ENCODE data around the gene DPAGT1. TPM values are rescaled to one million over a fixed set of nuclear protein-coding genes. Genes with fewer than 3 reads are reported as not detected.

The DPAGT1 gene
- total and polyA plus RNA-seq, 2 experiments from 2014 or later, result 37.2 to 52.6 TPM

DNA sequence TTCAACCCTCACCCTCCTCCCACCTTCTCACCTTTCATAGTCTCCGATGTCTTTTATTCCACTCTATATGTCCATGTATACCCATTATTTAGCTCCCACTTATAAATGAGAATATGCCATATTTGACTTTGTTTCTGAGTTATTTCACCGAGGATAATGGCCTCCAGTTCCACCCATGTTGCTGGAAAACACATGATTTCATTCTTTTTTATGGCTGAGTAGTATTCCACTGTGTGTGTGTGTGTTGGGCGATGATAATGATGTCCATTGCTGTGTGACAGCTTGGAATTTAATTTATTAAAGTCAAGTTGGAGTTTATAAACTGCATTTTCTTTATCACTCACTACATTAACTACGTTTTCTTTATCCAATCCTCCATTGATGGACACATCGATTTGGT is 16.6 kb upstream of the DPAGT1 start:
- Histone ChIP-seq H3K4me2 (no peak overlapping the region), H3K9me2 (ENCODE audit: insufficient read depth) (no peaks in the 10 kb centered on the region), H4K20me1 (replicated peaks; ENCODE audit: insufficient read depth) (peaks cover 8% of the 10 kb centered on the region; the same call in 1 of the 2 replicates), H3K27me3 (ENCODE audit: insufficient read depth) (no peaks in the 10 kb centered on the region), H3K4me1 (ENCODE audit: insufficient read depth) (peaks cover 19% of the 10 kb centered on the region), H3K4me3 (no peak overlapping the region), H2AFZ (no peak overlapping the region), H3K27ac (ENCODE audit: low read depth) (no peak overlapping the region), H3K79me2 (replicated peaks; ENCODE audit: insufficient read depth) (peaks cover 16% of the 10 kb centered on the region), H3F3A (replicated peaks; ENCODE audit: low read depth) (peaks cover 3% of the 10 kb centered on the region; the same call in 1 of the 2 replicates), H3K36me3 (ENCODE audit: insufficient read depth) (no peaks in the 10 kb centered on the region)
- ATAC-seq (no peak), DNase-seq (ENCODE audit: low spot score) (no peak)
- Mint-ChIP-seq H3K27ac (no peak overlapping the region), H3K4me3 (no peak overlapping the region), H3K4me1 (peaks cover 18% of the 10 kb centered on the region), H3K27me3 (ENCODE audit: insufficient read depth, low read depth, poor library complexity) (peaks cover 15% of the 10 kb centered on the region), H3K9me3 (no peaks in the 10 kb centered on the region), H3K36me3 (ENCODE audit: low read depth) (peaks cover 3% of the 10 kb centered on the region; the same call in 1 of the 3 replicates)
- TF ChIP-seq JUNB (IDR thresholded peaks at IDR 0.05; ENCODE audit: unreplicated experiment) (no peak), CTCF (conservative IDR thresholded peaks at IDR 0.05; ENCODE audit: low read depth in 2 of 2) (no peak), EZH2 (IDR thresholded peaks at IDR 0.05; ENCODE audit: low read depth, unreplicated experiment) (no peak), CREB1 (CRISPR knock-in tag; IDR thresholded peaks at IDR 0.05; ENCODE audit: low read depth) (no peak), ZNF331 (CRISPR knock-in tag; IDR thresholded peaks at IDR 0.05; ENCODE audit: low read depth) (no peak), POLR2AphosphoS5 (IDR thresholded peaks at IDR 0.05; ENCODE audit: low read depth) (no peak), NANOG (IDR thresholded peaks at IDR 0.05; ENCODE audit: borderline replicate concordance) (no peak), EZH2phosphoT487 (IDR thresholded peaks at IDR 0.05; ENCODE audit: unreplicated experiment) (no peak)
- TF ChIP-seq, protein P1, sequence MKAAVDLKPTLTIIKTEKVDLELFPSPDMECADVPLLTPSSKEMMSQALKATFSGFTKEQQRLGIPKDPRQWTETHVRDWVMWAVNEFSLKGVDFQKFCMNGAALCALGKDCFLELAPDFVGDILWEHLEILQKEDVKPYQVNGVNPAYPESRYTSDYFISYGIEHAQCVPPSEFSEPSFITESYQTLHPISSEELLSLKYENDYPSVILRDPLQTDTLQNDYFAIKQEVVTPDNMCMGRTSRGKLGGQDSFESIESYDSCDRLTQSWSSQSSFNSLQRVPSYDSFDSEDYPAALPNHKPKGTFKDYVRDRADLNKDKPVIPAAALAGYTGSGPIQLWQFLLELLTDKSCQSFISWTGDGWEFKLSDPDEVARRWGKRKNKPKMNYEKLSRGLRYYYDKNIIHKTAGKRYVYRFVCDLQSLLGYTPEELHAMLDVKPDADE (IDR thresholded peaks at IDR 0.05), result no peak

- H3K4me2 ChIP-seq, result no peak overlapping the region
- no peaks in the 10 kb centered on the region for H3K36me3 ChIP-seq (ENCODE audit: insufficient read depth)
- H3K27ac ChIP-seq (ENCODE audit: low read depth), result no peak overlapping the region
- no peaks in the 10 kb centered on the region for H3K9me3 Mint-ChIP-seq
- H4K20me1 ChIP-seq (replicated peaks; ENCODE audit: insufficient read depth), result peaks cover 4% of the 10 kb centered on the region; the same call in 1 of the 2 replicates
- DNase-seq (ENCODE audit: low spot score), result no peak
- 0 out of 2 replicates have a peak, but pooled peaks cover 3% of the 10 kb centered on the region for H3F3A ChIP-seq (replicated peaks; ENCODE audit: low read depth)
- no peak overlapping the region for H3K4me3 Mint-ChIP-seq
- no peak overlapping the region for H2AFZ ChIP-seq
- peaks cover 16% of the 10 kb centered on the region for H3K27me3 Mint-ChIP-seq (ENCODE audit: insufficient read depth, low read depth, poor library complexity)
- no peak overlapping the region for H3K27ac Mint-ChIP-seq
- no peaks in the 10 kb centered on the region; the same call in 2 of the 3 replicates for H3K36me3 Mint-ChIP-seq (ENCODE audit: low read depth)
- H3K27me3 ChIP-seq (ENCODE audit: insufficient read depth), result no peaks in the 10 kb centered on the region
- H3K9me2 ChIP-seq (ENCODE audit: insufficient read depth), result no peaks in the 10 kb centered on the region
- no peak for ATAC-seq
- H3K4me1 ChIP-seq (ENCODE audit: insufficient read depth), result peaks cover 14% of the 10 kb centered on the region
- peaks cover 6% of the 10 kb centered on the region for H3K79me2 ChIP-seq (replicated peaks; ENCODE audit: insufficient read depth)
- H3K4me1 Mint-ChIP-seq, result peaks cover 13% of the 10 kb centered on the region
- no peak overlapping the region for H3K4me3 ChIP-seq
- TF ChIP-seq STAT1 (IDR thresholded peaks at IDR 0.05; ENCODE audit: unreplicated experiment) (no peak), CTCF (conservative IDR thresholded peaks at IDR 0.05; ENCODE audit: low read depth in 2 of 2) (no peak), ZNF114 (CRISPR knock-in tag; IDR thresholded peaks at IDR 0.05) (no peak), POLR2AphosphoS5 (IDR thresholded peaks at IDR 0.05; ENCODE audit: low read depth) (no peak), JUNB (IDR thresholded peaks at IDR 0.05; ENCODE audit: unreplicated experiment) (no peak), NANOG (IDR thresholded peaks at IDR 0.05; ENCODE audit: borderline replicate concordance) (no peak)
These were observed 15.5 kb upstream of the DPAGT1 start for GRCh38 chr11:119117004-119117706.

All from GM23338 (cell line).